ENCODE data around the gene VPS16.

The VPS16 gene

GRCh38 chr20:2858591-2858990 is 18.0 kb downstream of the VPS16 start:
- H3K4me3 ChIP-seq (ENCODE audit: low read depth, low read length), result no peak overlapping the region
- no peak for DNase-seq (ENCODE audit: low read depth)
- TF ChIP-seq POLR2A (IDR thresholded peaks at IDR 0.05; ENCODE audit: extremely low read depth, insufficient read length) (no peak), MYC (IDR thresholded peaks at IDR 0.05; ENCODE audit: low read depth, low read length) (no peak), MAX (IDR thresholded peaks at IDR 0.05; ENCODE audit: low read depth, low read length) (no peak), CTCF (IDR thresholded peaks at IDR 0.05; ENCODE audit: low read depth, low read length) (no peak)

GRCh38 chr20:2859330-2860121 is 19.0 kb downstream of the VPS16 start:
- TF ChIP-seq MAX (IDR thresholded peaks at IDR 0.05; ENCODE audit: low read depth, low read length), result no peak
- TF ChIP-seq MYC (IDR thresholded peaks at IDR 0.05; ENCODE audit: low read depth, low read length), result no peak
- TF ChIP-seq CTCF (IDR thresholded peaks at IDR 0.05; ENCODE audit: low read depth, low read length), result no peak
- no peak for TF ChIP-seq POLR2A (IDR thresholded peaks at IDR 0.05; ENCODE audit: extremely low read depth, insufficient read length)
- DNase-seq (ENCODE audit: low read depth), result no peak

GRCh38 chr20:2864626-2865025 is 24.1 kb downstream of the VPS16 start:
- DNase-seq (ENCODE audit: low read depth), result no peak
- TF ChIP-seq MYC (IDR thresholded peaks at IDR 0.05; ENCODE audit: low read depth, low read length) (no peak), CTCF (IDR thresholded peaks at IDR 0.05; ENCODE audit: low read depth, low read length) (no peak), POLR2A (IDR thresholded peaks at IDR 0.05; ENCODE audit: extremely low read depth, insufficient read length) (no peak), MAX (IDR thresholded peaks at IDR 0.05; ENCODE audit: low read depth, low read length) (no peak)

More at GRCh38 chr20:2859330-2860121, 19.0 kb downstream of the VPS16 start:
- no peak overlapping the region for H3K4me3 ChIP-seq (ENCODE audit: low read depth, low read length)

GRCh38 chr20:2865101-2865500 is 24.6 kb downstream of the VPS16 start:
- TF ChIP-seq MYC (IDR thresholded peaks at IDR 0.05; ENCODE audit: low read depth, low read length), result no peak
- TF ChIP-seq CTCF (IDR thresholded peaks at IDR 0.05; ENCODE audit: low read depth, low read length), result no peak
- no peak for TF ChIP-seq POLR2A (IDR thresholded peaks at IDR 0.05; ENCODE audit: extremely low read depth, insufficient read length)
- no peak for TF ChIP-seq MAX (IDR thresholded peaks at IDR 0.05; ENCODE audit: low read depth, low read length)
- no peak overlapping the region for H3K4me3 ChIP-seq (ENCODE audit: low read depth, low read length)
- no peak for DNase-seq (ENCODE audit: low read depth)

More at GRCh38 chr20:2864626-2865025, 24.1 kb downstream of the VPS16 start:
- H3K4me3 ChIP-seq (ENCODE audit: low read depth, low read length), result no peak overlapping the region

GRCh38 chr20:2865630-2866029 is 25.1 kb downstream of the VPS16 start:
- peak; percentile 61 for DNase-seq (ENCODE audit: low read depth)
- TF ChIP-seq MAX (IDR thresholded peaks at IDR 0.05; ENCODE audit: low read depth, low read length) (no peak), POLR2A (IDR thresholded peaks at IDR 0.05; ENCODE audit: extremely low read depth, insufficient read length) (no peak), MYC (IDR thresholded peaks at IDR 0.05; ENCODE audit: low read depth, low read length) (no peak), CTCF (IDR thresholded peaks at IDR 0.05; ENCODE audit: low read depth, low read length) (peak; percentile 43)
- no peak overlapping the region for H3K4me3 ChIP-seq (ENCODE audit: low read depth, low read length)
